ENCODE data around the gene COL28A1.
"Not testable (repeated sequence)": the region's sequence is repeated elsewhere in the genome, so short reads cannot be mapped to it uniquely, and the experiment has no call there.

The COL28A1 gene

DNA sequence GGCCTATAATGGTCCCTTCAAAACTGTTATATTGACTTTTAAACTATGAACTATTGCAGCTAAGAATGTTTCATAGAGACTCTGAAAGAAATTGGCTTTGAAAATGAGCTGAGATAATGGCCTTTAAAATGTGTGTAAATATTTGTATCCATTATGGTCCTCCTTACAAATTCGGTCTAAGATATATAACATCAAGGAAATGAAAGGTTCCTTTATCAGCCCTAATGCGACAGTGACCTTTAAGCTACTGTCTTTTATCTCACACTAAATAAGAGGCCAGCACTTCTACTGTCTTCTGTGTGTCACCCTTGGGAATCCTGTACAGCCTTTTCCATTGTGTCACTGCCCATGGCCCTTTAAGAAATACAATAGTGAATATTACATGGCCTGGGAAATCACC is 19.5 kb downstream of the COL28A1 start:
- DNase-seq: no peak

DNA sequence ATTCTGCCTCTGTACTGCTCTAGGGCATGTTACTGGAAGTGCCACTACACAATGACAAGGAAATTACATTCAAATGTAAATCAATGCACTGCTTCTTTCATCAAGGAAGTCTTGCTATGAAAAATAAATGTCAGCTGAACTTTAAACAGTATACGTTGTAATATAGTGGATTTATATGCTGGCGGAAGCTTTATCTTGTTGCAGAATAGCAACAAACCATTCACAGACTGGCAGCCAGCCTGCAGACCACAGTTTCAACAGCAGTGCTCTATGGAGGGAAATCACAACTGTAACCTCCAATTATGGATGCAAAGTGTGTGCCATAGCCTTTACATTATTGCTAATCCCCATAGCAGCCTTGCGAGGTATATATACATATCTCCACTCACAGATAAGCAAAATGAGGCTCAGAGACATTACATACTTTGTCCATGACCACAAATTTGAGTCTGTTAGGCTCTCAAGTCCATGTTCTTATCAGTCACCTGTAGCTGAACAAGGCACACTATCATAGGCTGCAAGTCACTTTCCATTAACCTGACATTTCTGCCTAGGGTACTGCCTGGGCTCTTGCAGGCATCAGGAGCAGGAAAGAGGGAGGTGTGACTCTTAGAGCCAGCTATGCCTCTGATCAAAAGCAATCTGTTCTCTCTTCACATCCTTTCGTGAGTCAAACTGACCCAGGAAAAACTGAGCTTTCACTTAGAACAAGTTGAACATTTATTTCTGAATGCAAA is 22.6 kb downstream of the COL28A1 start:
- no peak for DNase-seq

DNA sequence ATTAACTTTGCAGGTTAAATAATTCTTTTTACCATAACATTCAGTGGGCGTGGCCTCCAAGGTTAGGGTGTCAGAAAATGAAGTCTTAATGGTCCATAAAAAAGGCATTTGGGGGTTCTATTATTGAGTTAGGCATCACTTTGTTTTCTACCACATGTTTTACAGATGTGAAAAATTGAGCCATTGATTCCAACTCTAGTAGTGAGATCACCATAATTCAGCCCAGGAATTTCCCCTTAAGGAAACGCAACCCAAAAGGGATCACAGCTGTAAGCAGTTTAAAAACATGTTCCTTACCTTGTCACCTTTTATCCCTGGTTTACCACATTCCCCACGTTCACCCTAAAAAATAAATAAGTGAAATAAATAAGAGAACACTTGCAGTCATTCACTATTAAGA is 24.9 kb downstream of the COL28A1 start:
- DNase-seq: no peak

- DNase-seq: no peak
These were observed 29.8 kb downstream of the COL28A1 start for GRCh38 chr7:7505915-7506314.

DNA sequence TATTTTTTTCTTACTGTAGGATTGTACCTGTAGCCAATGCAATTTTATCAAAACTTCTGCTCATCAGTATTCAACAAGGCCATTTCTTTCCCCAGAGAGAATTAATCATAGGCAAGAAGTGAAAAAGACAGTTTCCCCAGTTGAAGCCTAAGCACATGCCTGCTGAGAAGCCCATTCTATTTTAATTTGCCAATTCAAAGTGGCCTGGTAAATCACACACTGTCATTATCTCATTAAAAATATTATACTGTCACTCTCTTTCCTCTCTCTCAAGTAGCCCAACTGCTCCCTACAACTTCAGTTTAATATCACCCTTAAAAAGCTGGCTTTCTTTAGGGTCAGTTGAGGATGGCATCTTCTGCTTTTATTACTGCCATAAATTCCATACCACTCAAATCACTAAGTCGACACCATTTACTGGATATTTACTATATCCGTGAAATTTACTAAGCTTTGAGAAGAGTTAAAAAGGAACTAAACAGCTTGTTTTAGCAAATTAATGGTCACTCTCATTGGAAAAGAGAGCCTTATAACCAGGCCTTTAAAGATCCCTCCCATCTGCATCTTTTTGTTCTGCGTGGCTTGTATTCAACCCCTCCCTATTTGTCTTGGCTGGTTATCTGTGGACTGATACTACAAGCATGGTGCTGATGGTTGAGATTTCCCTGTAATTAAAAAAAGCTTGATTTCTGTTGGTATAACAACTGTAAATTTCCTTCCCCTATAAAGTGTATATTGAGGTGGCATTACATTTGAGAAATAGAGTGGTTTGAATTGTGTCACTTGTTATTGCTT is 30.6 kb downstream of the COL28A1 start:
- no peak for DNase-seq

DNA sequence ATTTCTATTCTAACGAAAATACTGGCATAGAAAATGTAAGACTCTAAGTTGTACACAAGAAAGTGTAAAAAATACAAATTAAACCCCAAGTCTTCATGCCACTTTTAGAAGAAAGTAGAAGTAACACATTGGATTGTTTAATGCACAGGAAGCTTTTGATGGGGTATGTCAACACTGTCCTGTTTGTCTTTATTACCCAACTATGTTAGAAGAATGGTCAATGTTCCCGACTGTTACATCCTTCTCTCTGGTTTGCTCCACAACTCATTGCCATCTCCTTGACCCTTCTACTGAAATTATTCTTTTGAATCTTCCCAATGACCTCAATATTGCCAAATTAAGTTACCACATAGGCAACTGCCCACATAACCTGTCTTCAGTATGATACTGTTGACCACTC is 35.8 kb downstream of the COL28A1 start:
- no peak for DNase-seq

DNA sequence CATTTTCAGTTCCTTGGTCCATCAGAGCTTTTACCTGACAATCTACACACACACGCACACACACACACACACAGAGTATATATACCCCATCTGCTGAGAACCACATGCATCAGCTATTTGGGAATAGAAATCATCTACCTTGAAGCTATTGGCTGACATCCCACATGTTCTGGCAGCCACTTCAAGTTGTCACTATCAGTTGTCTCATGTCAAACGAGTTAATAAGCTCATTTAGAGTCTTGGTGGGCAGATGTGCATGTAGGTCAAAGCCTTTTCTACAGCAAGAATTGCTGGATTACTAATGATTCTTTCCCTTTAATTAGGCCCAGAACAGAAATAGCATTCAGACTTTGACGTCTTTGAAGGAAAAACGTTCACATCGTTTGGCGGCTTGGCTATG is 36.8 kb downstream of the COL28A1 start:
- DNase-seq: no peak

DNA sequence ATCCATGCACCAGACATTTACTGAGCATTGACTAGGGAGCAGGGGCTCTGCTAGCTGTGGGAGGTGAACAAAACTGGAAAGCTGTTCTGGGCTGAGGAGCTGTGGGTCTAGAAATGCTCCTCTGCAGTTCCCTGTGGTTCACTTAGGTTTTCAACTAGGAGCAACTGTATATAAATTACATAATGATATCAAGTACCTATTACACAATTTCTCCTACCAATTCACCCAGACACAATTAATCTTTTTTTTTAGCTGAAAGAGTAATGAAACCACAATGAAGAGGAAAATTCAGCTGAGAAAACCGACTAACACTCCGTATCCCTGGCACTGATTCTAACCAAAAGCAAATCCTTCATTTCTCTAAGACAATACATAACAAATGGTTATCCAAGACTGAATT is 39.4 kb downstream of the COL28A1 start:
- DNase-seq: no peak

GRCh38 chr7:7495171-7495570 is 40.5 kb downstream of the COL28A1 start:
- DNase-seq: no peak

- DNase-seq: no peak
These were observed 44.6 kb downstream of the COL28A1 start for GRCh38 chr7:7491044-7491443.

DNA sequence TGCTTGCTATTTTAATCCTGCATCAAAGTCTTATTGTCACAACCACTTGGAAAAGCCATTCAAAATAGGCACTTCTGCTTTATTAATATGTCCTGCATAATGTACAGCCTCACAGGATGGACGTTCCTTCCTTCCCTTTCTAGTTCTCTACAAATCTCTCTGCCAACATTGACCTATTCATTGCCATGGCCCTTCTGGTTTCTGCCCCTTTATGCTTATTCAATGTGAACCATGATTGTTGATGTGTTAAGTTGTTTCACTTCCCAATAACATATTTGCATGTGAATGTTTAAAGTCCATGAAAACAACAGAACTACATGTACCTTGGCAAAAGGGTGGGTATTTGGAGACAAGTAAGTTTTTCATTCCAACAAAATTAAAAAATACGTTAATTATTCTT is 45.7 kb downstream of the COL28A1 start:
- no peak for DNase-seq

GRCh38 chr7:7489546-7489945 is 46.1 kb downstream of the COL28A1 start:
- no peak for DNase-seq

GRCh38 chr7:7486362-7486761 is 49.3 kb downstream of the COL28A1 start:
- no peak for DNase-seq

DNA sequence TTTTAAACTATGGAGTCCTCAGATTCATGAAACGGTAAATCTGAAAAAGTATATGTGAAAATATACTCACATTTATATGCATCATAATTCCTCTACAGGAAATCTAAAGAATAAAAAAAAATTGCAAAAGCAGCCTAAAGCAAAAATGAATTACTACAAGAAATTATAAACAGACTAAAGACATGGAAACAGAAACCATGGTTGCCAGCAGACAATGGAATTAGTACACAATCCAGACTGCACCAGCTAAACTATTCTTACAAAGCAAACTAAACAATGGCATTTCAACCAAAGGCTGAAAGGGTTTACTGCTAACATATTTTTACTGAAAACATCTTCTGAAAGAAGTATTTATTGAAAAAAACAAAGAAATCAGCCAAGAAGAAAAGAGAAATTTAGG is 51.6 kb downstream of the COL28A1 start:
- no peak for DNase-seq

- no peak for DNase-seq
These were observed 53.9 kb downstream of the COL28A1 start for GRCh38 chr7:7481802-7482201.

- no peak for DNase-seq
These were observed 56.3 kb downstream of the COL28A1 start for GRCh38 chr7:7479275-7479805.

DNA sequence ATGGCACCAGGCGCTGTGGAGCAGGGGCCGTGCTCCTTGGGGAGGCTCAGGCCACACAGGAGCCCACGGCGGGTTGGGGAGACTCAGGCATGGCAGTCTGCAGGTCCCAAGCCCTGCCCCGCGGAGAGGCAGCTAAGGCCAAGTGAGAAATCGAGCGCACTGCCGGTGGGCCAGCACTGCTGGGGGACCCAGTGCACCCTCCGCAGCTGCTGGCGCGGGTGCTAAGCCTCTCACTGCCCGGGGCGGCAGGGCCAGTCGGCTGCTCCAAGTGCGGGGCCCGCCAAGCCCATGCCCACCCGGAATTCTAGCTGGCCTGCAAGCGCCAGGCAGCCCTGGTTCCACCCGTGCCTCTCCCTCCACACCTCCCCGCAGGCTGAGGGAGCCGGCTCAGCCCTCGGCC is 57.1 kb downstream of the COL28A1 start:
- no peak for DNase-seq

GRCh38 chr7:7477641-7478040 is 58.0 kb downstream of the COL28A1 start:
- not testable (repeated sequence) for DNase-seq

DNA sequence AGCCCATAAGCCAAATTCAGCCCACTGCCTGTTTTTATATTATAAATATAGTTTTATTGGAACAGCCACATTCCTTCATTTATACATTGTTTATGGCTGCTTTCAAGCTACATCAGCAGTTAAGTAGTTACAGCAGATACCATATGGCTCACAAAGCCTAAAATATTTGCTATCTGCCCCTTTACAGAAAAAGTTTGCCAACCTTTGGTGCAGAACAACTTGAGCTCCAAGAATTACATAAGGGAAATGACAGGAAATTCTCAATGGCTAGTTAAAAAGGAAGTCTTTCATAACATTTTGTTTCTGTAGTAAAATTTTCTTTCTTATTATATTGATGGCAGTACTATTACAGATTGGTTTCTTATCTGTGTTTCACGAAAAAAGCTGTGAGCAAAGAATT is 59.3 kb downstream of the COL28A1 start:
- DNase-seq: no peak

GRCh38 chr7:7475601-7476000 is 60.1 kb downstream of the COL28A1 start:
- no peak for DNase-seq

DNA sequence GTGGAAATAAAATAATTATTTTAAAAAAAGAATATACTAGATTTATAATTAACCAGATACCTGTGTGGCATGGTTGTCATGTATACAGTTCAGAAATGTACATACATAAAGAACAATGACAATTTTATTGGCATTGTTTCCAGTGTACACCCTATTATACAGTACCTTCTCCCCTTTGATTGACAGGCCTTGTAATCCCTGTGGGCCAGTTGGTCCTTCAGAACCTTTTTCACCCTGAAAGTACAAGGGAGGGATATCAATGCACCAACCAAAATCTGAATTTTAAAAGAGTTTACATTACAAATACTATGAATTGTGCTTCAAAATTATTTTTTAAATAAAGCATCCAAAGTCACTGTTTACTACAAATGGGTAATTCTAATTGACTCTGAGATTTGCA is 61.2 kb downstream of the COL28A1 start:
- DNase-seq: no peak

DNA sequence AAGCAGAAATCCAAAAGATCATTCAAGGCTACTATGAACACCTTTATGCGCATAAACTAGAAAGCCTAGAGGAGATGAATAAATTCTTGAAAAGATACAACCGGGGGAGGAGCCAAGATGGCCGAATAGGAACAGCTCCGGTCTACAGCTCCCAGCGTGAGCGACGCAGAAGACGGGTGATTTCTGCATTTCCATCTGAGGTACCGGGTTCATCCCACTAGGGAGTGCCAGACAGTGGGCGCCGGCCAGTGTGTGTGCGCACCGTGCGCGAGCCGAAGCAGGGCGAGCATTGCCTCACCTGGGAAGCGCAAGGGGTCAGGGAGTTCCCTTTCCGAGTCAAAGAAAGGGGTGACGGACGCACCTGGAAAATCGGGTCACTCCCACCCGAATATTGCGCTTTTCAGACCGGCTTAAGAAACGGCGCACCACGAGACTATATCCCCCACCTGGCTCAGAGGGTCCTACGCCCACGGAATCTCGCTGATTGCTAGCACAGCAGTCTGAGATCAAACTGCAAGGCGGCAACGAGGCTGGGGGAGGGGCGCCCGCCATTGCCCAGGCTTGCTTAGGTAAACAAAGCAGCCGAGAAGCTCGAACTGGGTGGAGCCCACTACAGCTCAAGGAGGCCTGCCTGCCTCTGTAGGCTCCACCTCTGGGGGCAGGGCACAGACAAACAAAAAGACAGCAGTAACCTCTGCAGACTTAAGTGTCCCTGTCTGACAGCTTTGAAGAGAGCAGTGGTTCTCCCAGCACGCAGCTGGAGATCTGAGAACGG is 70.5 kb downstream of the COL28A1 start:
- DNase-seq: not testable (repeated sequence)

DNA sequence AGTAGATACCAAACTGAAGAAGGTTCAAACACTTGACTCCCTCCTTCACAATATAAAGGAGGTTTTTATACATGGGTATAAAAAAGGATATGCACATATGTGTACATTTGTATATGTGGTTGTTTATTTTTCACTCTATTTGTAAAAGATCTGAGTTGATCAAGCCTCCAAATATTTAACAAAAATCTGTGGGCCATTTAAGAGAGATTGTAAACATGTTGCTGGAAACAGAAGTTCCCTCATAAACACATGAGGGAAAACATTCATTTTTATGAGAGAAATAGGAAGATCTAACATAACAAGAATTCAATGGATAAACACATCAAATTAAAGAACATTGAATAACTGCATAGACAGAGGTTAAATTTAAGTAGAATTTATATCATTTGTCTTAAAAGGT is 81.7 kb downstream of the COL28A1 start:
- DNase-seq: no peak

DNA sequence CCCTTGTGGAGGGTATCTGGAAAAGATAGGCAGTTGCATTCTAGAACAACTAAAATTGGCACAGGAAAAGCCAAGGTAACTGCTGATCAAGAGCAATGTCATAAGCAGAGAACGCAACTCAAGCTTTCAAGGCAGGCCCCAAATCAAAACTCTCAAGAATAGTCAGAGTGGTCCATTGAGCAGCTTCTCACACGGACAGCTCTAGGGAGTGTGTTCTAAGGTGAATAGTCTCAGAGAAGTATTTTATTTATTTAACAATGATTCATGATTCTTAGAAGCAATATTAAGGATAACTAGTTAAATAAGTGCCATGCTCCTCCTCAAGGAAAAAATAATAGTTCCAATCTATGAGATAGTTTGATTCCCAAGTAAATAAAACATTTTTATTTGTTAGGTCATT is 83.0 kb downstream of the COL28A1 start:
- no peak for DNase-seq

Data from hematopoietic multipotent progenitor cell treated with erythropoietin and hydrocortisone succinate and interleukin-3 and kit ligand, for 6 days (in vitro differentiated cells).